DMS 273 (cell line): ENCODE measurements around the gene TGFBR3L.

Source experiments
- DNase-seq: peaks from one replicate; lab custom pipeline; 2025; ENCODE audit not compliant: unreplicated experiment; lab: John Stamatoyannopoulos, UW

Gene TGFBR3L

DNA sequence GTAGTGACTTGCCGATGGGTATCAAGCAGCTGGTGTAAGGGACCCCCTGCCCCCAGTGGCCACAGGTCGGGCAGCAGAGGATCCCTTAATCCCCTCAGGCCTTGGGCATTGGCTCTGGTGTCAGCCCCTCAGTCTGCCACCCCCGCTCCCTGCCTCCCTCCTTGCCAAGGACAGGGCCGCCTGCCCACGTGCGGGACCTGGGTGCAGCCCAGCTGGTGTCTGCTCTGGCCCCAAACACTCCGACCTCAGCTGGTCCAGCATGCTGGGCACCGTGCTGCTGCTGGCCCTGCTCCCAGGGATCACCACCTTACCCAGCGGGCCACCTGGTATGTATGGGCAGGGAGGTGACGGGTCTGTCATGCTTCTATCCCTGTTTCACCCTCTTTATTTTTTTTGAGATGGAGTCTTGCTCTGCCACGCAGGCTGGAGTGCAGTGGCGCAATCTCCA lies at the start of gene TGFBR3L:
TSS of gene TGFBR3L (plus strand) at position 233 of the 448 bp plus-strand sequence.
- DNase-seq: peak; percentile 42

DNA sequence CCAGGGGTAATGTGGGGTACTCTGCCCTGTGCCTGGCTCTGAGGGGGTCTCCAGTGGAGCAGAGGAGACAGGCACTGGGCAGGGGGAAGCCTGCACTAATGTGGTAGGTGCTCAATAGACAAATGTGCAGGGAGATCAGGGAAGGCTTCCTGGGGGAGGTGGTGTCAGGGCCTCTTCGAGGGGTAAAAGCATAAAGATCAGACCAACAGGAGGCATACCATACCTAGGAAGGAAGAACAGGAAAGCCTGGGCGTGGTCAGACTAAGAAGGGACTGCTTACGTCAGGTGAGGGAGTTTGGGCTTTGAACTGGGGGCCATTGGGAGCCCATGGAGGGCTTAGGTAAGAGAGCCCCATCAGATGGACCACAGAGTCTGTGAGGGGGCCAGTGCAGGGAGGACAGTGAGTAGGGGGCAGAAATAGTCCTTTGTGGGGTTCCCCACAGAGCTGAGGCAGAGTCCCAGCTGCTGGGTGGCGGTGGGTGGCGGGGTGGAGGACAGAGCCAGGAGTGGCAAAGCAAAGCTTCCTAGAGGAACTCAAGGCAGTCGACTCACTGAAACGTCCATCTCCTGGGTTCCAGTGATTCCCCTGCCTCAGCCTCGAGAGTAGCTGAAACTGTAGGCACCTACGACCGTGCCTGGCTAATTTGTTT lies 49.2 kb upstream of the TGFBR3L start:
- DNase-seq: peak; percentile 35

DNA sequence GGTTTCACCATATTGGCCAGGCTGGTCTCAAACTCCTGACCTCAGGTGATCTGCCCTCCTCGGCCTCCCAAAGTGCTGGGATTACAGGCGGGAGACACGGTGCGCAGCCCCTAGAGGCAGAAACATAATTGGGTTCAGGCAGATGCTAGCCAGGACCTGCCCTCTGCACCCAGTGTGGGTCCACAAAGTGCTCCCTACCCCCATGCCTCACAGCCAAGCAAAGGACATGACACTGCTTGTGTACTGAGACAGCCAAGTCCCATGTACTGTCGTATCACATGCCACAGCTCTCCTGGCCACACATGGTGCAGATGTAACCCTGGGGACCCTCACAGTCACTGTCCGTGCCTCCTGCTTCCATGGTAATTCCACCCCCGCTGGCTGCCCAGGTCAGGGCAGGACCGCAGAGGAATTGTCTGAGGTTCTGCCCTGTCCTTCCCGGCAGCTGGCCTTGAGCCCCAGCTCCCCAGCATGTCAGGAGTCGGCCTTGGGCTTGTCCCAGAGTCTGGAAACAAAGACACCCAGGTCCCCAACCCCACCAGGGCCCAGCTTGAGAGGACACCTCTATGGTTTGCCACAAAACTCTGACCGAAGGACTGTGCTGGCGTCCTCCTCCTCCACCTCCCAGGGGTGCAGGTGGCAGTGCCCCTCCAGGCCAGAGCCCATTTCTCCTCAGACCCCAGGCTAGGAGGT lies 48.1 kb upstream of the TGFBR3L start:
- no peak for DNase-seq

DNA sequence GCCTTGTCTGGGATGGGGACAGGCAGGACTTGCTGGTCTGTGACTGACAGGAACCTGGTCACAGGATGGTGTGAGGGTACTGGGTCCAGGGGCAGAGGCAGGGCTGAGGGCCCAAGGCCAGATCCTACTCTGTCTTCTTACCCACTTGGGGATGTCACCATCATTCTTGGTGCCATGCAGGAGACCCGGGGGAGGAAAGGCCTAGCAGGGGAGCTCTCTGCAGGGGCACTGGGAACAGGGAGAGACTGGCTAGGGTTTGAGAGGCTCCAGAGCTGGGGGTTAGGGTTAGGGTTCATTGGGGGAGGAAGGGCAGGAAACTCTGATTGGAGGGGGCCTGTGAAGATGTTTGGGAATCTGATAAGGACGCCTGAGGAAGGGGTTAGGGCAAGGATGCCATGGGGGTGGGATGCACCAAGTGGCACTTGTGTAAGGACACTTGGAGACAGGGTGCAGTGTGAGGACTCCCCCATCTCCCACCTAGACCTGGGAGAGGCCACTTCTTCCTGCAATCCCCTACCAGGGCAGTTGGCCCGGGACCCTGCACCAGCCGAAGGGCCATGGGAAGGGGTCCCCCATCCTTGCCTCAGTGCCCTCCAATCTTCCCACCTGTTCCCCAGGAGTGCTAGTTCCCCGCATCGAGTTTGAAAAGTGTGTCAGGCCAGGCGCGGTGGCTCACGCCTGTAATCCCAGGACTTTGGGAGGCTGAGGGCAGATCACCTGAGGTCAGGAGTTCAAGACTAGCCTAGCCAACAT lies 47.4 kb upstream of the TGFBR3L start:
- no peak for DNase-seq

DNA sequence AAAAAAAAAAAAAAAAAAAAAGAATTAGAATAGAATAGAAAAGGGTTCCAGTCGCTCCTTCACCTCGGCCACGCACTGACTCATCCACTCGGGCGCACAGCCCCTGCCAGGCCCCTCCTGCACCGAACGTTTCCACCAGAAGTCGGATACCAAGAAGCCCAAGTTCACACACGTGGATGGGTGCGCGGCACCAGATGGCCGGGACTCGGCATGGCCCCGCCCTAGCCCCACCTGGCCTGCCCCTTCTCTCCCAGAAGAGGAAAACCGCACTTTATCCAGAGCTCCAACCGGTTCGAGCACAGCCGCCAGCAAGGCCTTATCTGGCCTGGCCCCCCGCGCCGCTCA lies 46.3 kb upstream of the TGFBR3L start:
- peak; percentile 72 for DNase-seq

DNA sequence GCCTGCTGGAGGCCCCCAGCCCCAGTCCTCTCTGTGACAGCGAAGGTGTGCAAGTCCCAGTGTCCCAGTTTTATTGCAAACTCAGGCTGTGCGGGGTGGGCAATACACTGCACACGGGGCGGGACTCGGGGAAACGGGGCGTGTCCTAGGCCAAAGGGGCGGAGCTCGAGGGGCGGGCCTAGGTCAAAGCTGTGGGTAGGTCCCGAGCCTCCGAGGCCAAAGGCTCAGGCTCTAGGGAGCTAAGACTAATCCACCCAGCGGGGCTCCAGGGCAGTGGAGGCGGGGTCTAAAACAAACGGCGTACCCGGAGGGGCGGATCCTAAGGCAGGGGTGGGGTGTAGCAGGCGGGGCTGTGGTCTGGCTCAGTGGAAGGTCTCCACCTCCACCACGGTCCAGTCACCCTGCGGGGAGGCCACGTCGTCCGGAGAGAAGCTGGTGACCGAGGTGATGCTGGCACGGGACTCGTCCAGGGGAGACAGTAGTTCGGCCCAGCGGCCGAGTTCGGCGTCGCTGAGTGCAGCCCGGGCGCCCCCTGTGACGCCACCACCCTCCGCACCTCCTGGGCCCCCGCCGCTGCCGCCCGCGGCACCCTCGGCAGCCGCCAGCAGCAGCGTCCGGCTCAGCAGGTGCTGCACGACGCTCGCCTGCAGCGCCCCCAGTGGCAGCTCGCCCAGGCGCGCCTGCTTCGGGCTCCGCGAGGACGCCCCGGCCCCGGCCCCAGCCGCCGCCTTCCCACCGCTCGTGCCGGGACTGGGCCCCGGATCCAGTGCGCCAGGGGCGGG lies 45.8 kb upstream of the TGFBR3L start:
- peak; percentile 65 for DNase-seq

DNA sequence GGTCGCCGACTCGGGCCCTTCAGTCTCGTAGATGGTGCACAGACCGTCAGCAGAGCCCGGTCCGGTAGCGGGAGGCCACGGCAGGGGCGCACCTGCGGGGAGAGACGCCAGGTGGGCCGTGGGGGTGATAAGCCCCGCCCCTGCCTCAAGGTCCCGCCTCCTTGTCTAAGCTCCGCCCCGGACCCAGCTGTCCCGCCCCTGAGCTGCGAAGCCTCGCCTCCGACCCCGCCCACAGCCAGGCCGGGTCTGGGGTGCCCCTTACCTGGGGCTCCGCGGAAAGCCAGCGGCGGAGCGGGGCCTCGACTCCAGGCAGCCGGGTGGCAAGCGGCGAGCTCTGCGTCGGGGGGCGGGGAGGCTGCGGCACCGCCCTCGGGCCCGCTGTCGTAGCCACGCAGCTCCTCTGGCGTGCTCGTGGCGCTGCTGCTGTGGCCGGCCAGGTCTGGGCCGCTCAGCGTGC lies 45.1 kb upstream of the TGFBR3L start:
- DNase-seq: no peak

DNA sequence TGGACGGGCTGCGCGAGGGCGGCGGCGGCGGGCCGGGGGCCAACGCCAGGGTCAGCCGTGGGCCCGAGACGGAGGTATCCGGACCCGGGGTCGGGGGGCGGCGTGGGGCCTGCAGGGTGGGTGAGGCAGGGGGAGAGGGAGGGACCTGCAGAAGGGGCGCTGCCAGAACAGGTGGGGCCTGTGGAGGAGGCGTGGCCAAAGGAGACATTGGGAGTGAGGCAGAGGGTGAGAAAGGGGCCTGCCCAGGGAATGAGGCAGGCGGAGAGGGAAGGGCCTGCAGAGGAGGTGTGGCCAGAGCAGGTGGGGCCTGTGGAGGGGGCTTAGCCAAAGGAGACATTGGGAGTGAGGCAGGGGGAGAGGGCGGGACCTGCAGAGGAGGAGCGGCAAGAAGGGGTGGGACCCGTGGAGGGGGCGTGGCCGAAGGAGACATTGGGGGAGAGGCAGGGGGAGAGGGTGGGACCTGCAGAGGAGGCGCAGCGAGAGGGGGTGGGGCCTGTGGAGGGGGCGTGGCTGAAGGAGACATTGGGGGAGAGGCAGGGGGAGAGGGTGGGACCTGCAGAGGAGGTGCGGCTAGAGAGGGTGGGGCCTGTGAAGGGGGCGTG lies 44.6 kb upstream of the TGFBR3L start:
- peak; percentile 54 for DNase-seq

DNA sequence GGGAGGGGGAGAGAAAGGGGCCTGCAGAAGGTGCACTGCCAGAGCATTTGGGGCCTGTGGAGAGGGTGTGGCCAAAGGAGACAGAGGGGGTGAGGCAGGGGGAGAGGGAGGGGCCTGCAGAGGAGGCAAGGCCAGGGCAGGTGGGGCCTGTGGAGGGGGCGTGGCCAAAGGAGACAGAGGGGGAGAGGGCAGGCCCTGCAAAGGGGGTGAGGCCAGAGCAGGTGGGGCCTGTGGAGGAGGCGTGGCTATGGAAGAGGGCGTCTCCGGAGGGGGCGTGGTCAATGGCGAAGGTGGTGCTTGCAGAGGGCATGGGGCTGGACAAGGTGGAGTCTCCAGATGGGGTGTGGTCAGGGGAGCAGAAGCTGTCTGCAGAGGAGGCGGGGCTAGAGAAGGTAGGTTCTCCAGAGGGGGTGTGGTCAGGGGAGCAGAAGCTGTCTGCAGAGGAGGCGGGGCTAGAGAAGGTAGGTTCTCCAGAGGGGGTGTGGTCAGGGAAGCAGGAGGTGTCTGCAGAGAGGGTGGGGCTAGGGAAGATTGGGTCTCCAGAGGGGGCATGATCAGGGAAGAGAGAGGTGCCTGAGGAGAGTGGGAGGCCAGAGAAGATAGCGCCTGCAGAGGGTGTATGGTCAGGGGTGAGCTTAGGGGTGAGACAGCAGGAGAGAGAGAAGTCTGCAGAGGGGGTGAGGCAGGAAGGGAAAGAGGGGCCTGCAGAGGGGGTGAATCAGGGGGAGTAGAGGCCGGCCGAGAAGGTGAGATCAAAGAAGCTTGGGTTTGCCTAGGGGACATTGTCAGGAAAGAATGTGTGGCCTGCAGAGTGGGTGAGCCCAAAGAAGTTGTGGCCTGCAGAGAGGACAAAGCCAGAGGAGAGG lies 43.8 kb upstream of the TGFBR3L start:
- peak; percentile 79 for DNase-seq

DNA sequence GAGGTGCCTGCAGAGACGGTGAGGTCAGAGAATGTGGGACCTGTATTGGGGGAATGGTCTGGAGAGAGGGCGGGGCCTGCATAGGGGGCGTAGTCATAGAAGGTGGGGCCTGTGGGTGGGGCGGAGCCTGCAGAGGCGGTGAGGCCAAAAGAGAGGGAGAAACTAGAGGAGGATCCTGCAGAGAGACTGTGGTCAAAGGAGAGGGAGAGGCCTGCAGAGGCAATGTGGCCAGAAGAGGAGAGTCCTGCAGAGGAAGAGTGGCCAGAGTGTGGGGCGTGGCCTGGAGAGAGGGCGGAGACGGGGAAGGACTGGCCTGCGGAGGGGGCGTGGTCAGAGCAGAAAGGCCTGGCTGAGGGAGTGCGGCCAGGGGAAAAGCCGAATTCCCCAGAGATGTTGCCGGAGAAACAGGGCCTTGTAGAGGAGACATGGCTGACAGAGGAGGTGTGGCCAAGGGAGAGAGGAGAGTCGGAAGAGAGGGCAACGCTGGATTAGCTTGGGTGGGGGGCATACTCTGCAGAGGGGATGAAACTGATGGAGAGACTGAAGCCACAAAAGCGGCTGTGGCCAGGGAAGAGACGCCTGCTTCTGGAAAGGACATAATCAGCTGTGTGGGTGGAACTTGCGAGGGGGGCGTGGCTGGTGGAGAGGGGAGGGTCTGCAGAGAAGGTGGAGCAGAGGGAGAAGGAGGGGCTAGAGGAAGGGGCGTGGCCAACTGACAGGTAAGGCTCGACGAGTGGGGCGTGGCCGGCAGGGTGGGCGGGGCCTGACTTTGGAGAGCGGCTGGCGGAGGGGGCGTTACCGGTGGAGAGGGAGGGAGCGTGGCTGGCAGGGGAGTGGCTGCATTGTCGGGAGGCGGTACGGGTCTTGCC lies 43.0 kb upstream of the TGFBR3L start:
- peak; percentile 92 for DNase-seq

DNA sequence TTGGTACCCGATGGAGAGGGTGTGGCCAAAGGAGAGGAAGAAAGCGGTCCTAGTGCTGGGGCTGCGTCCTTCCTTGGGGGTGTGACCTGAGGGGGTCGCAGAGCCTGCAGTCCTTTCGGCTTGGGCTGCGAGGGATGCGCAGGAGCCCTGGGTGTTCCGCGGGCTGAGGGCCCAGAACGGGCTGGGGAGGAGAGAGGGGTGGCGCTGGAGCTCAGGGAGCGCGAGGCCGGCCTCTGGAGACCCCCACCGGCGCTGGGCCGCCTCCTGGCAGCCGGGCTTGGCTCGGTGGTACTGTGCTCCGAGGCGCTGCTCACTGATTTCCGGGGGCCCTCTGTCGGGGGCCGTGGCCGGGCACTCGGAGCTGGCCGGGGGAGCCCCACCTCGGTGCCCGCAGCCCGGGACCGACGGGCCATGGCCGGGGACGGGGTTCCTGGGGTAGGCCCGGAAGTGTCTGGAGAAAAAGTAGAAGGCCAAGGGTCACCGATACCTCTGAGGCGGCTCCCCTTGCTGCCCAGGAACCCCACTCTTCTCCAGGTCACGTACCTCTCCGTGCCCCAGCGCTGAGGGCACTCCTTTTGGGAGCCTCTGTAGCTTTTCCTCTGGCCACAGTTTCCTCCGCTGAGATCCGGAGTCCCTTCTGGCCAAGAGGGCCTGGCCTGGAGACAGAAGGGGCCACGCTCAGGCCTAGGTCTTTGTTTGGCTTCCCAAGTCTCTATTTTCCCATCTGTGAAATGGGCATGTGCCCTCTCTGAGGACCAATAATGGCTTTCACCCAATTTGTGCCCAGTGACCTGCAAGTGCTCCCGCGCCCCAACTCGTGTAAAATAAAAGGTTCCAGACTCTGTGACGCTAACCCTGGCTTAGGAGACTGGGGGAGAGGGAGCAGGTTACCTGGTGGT lies 42.1 kb upstream of the TGFBR3L start:
- DNase-seq: no peak

DNA sequence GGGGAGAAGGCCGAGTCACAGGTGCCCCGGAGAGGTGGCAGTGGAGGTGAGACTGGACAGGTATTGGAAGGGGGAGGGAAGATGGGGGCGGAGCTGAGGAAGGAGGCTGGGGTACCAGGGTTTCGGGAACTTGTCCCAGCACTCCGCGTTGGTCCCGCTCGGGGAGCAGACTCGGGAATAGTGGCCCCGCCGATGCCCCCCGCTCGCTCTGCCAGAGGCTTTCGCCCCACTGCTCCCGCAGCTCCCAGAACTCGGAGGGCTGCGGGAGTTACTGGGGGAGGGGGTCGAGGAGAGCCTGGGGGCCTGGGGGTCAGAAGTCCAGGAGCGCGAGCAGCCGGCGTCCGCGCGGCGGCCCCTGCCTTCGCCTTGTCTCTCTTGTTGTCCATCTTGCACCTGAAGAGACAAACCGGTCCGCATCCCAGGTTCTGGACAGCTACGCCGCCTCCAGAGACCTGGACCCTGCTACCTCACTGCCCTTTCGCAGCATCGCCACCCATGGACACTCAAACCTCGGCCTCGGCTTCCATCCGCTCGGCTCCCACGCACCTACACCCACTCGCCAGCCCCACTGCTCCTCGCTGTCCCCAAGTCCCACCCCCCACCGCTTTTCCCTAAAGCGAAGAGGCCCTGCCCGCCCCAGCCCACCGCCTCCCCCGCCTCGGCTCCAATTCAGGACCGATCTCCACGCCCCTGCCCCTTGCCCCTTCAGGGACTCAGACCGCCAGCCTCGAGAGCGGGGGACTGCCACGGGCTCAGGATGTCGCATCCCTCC lies 41.1 kb upstream of the TGFBR3L start:
- DNase-seq: no peak

DNA sequence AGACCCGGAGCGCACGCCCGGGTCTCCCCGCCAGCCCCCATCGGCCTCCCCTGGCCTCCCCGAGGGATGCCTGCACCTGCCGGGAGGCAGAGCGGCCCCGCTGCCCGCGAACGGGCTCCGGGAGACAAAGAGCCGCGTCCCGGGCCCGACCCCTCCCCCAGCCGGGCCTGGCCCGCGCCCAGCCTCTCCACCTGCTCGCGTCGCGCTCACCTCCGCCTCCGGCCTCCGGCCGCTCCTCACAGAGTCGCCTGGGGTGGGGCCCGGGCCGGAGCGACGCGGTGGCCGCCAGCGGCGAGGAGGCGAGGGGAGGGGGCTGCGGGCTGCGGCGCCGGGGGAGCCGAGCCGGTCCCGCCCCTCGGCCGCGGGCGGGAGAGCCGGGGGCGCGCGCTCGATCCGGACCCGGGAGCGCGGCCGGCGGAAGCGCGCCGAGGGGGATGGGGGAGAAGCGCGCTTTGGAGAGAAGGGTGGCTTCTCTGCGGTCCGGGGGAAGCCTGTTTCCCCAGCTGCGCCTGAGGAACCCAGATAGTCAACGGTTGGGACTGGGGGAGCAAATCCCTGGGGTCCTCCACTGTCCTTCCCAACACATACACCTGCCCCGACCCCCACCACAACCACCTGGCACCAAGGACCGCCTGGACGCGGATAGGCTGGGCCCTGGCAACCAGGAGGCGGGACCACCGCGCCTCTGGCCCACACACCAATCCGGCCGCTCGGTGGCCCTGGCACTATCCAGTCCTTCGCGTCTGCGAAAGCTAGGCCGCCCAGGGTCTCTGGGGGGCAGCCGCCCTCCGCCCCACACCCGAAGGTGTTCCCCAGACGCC lies 40.3 kb upstream of the TGFBR3L start, which contains the start of gene PRR36:
TSS of gene PRR36 (minus strand) at position 315 of the 821 bp plus-strand sequence. CDS start 701 bp downstream, outside the sequence.
- peak; percentile 80 for DNase-seq

DNA sequence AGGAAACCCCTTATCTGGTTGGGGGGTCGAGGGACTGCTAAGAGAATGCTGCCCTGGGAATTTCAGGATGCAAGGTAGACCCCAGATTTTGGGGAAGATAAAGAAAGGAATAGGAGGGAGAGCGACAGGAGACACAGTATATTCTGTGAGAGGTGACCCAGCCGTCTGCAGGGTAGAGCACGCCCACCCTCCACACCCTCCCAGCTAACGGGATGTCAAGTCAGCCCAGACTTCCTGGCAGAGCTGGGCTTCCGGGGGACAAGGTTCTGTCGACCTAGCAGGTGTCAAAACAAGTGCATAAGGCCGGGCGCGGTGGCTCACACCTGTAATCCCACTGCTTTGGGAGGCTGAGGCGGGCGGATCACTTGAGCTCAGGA lies 39.7 kb upstream of the TGFBR3L start:
- DNase-seq: no peak

DNA sequence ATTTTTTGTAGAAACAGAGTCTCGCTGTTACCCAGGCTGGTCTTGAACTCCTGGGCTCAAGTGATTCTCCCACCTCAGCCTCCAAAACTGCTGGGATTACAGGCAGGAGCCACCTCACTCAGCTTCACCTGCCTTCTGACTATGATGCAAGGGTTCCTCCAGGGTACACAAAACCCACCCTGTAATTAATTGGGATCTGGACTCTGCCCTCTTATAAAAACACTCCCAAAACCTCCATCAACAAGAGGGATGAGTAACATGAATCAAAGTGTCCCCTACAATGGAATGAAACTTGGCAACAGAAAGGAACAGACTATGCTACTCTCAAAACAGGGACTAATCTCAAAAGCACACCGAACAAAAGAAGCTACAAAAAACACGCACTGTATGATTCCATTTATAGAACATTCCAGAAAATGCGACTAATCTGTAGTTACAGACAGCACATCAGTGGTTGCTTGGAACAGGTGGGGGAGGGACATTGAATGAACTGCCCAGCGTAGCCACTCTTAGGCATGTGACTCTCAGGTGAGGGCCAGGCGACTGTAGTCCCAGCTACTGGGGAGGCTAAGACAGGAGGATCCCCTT lies 37.3 kb upstream of the TGFBR3L start:
- no peak for DNase-seq
